ENCODE results near the gene PCYT1A. TPM values are rescaled to one million over a fixed set of nuclear protein-coding genes. Genes with fewer than 3 reads are reported as not detected.
A peak's percentile ranks its signal among the peaks of the same experiment; 100 is the strongest.

The PCYT1A gene
- total and polyA plus RNA-seq, 2 of the 13 experiments (the other 11 are each of a cell fraction or from before 2014, with no cell fraction given): 26.4 to 45.3 TPM

DNA sequence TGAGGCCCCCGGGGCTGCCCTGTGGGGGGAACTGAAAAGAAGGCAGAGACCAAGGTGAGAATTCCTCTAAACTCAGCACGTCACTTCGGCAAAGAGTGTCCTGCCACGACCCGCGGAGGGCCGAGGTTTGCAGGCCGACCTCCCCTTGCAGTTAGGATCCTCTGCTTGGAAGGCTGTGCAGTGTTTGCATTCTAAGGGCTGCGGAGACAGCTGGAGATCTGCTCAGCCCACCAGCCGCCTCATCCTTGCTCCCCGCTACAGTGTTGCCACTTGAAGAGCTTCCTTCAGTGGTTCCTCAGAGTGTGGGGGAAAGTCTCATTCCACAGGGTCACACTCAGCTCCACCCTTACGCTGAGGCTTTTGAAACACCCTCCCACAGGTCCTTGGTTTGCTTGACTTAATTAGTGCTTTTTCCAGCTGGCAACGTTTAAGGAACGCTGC, 60.4 kb downstream of the PCYT1A start:
- peak overlapping the region; percentile 45 for H3K27ac ChIP-seq (ENCODE audit: extremely low read length, insufficient read depth, low read length)
- H3K9ac ChIP-seq (ENCODE audit: insufficient read depth, low read depth, low read length): no peak overlapping the region
- POLR2A ChIA-PET: interaction anchor here (0.6 to 1.7 kb wide), 2 partner anchors 12 to 14 kb away, joined by 3 to 13 read pairs; partner anchors contain the start of gene SLC51A
- H3K4me3 ChIP-seq (replicated peaks in 1 of 3; ENCODE audit: insufficient read depth in 1 of 3, low read depth in 2 of 3, low read length in 3 of 3): no peak overlapping the region
- no peak overlapping the region for H2AFZ ChIP-seq (ENCODE audit: low read length)
- peaks cover 40% of the 10 kb centered on the region for H3K4me1 ChIP-seq (ENCODE audit: insufficient read depth, low read length)
- peak; percentile 15 for ATAC-seq
- no peaks in the 10 kb centered on the region for H4K20me1 ChIP-seq (ENCODE audit: insufficient read depth, low read length)
- peak overlapping the region; percentile 52 for H3K4me2 ChIP-seq (ENCODE audit: low read depth, low read length)
- DNase-seq (ENCODE audit: low spot score): no peak
- no TSS peak for BruUV-seq (replicated peaks)
- no peaks in the 10 kb centered on the region for H3K27me3 ChIP-seq (ENCODE audit: control insufficient read depth in 1 of 2, insufficient read depth in 2 of 2, low read length in 2 of 2)
- intact Hi-C loops (cut with micrococcal nuclease; ENCODE audit: unreplicated experiment): no loop called here
- H3K36me3 ChIP-seq (replicated peaks in 1 of 2; ENCODE audit: control insufficient read depth in 1 of 2, insufficient read depth in 2 of 2, low read length in 2 of 2): no peaks in the 10 kb centered on the region; a peak in 1 of 5 replicates
- TF ChIP-seq ZSCAN31 (CRISPR knock-in tag; IDR thresholded peaks at IDR 0.05; ENCODE audit: low read depth) (0 out of 2 replicates have a peak, but pooled peaks have one; percentile 24), ZNF883 (CRISPR knock-in tag; IDR thresholded peaks at IDR 0.05; ENCODE audit: not compliant biosample characterization) (peak; percentile 51), KDM5B (CRISPR knock-in tag; IDR thresholded peaks at IDR 0.05; ENCODE audit: borderline replicate concordance) (0 out of 2 replicates have a peak, but pooled peaks have one; percentile 16), ZNF160 (CRISPR knock-in tag; IDR thresholded peaks at IDR 0.05) (peak; percentile 25; the same call in 1 of the 2 replicates), JARID2 (CRISPR knock-in tag; IDR thresholded peaks at IDR 0.05; ENCODE audit: insufficient replicate concordance) (no peak), GLI4 (CRISPR knock-in tag; IDR thresholded peaks at IDR 0.05; ENCODE audit: borderline replicate concordance) (peak; percentile 17; the same call in 1 of the 2 replicates), MXD4 (CRISPR knock-in tag; IDR thresholded peaks at IDR 0.05) (no peak), TBP (CRISPR knock-in tag; IDR thresholded peaks at IDR 0.05) (no peak), ZBTB38 (CRISPR knock-in tag; IDR thresholded peaks at IDR 0.05) (peak; percentile 59; the same call in 1 of the 2 replicates), ZNF547 (CRISPR knock-in tag; IDR thresholded peaks at IDR 0.05) (0 out of 2 replicates have a peak, but pooled peaks have one; percentile 20), YY1 (IDR thresholded peaks at IDR 0.05; ENCODE audit: insufficient read depth, insufficient replicate concordance, low read depth, low read length) (no peak), RAD51 (IDR thresholded peaks at IDR 0.05; ENCODE audit: borderline replicate concordance) (no peak), ZNF598 (CRISPR knock-in tag; IDR thresholded peaks at IDR 0.05; ENCODE audit: borderline replicate concordance) (0 out of 2 replicates have a peak, but pooled peaks have one; percentile 35), ZNF788 (CRISPR knock-in tag; IDR thresholded peaks at IDR 0.05; ENCODE audit: borderline replicate concordance) (peak; percentile 4; the same call in 1 of the 2 replicates)
- TF ChIP-seq, protein P1, sequence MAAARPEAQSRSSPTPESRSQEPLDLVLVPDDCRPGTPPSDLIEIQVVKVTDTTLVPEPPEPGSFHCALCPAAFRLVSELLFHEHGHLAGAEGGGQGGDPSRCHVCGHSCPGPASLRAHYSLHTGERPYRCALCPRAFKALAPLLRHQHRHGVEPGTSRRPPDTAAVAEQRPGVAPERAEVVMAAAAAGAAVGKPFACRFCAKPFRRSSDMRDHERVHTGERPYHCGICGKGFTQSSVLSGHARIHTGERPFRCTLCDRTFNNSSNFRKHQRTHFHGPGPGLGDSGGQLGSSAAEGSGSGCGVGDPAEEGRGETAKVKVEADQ (CRISPR knock-in tag; IDR thresholded peaks at IDR 0.05; ENCODE audit: borderline replicate concordance): 0 out of 2 replicates have a peak, but pooled peaks have one; percentile 61
- in situ Hi-C loops (cut with HindIII; ENCODE audit: extremely low pct_ligation_motif_present, low pct_unique_long_range_greater_than_20kb): no loop called here
- H3K9me3 ChIP-seq (ENCODE audit: low read length): no peaks in the 10 kb centered on the region
- H3K79me2 ChIP-seq (ENCODE audit: insufficient read depth, low read length): no peaks in the 10 kb centered on the region
- 88% methylated on average over 8 of the region's 14 CpGs for WGBS (ENCODE audit: low lambda C conversion rate)
- no peak for FAIRE-seq
- CTCF ChIA-PET (ENCODE audit: low intra/inter-chr PET ratio, low total read pairs): no interaction called here
